A549 treated with GW870086 at 1 μM for 4 hours (cell line): ENCODE data around the gene FAM3D. TPM values are rescaled to one million over a fixed set of nuclear protein-coding genes. Genes with fewer than 3 reads are reported as not detected.

Experiments
- total RNA-seq: library from RNA; stranded (reverse); fragments of 200-300 nt; extraction: Qiagen RNA extraction; gene quantifications from 5 replicates; pipeline ENCODE4 v1.2.3, GENCODE V29; 2022; ENCODE audit warnings: low read depth

The FAM3D gene
- total RNA-seq: not detected in 5 replicates

GRCh38 chr3:58666683-58667082, at the start of gene FAM3D:
Gene FAM3D, minus strand, starts transcription at chr3:58666774. Its CDS starts 11,211 bp downstream, at chr3:58655563.

Other genes starting within 250 kb of the FAM3D start
- 56.4 to 64.2 TPM (median 59.9 TPM) in 5 replicates for gene PDHB, start 232.9 kb downstream of the FAM3D start, total RNA-seq
- 6.1 to 9.1 TPM (median 8.6 TPM) in 5 replicates for gene KCTD6, start 174.7 kb downstream of the FAM3D start, total RNA-seq
- 6.9 to 11.0 TPM (median 9.1 TPM) in 5 replicates for gene ACOX2, start 129.6 kb downstream of the FAM3D start, total RNA-seq
- gene FAM107A, start 89.4 kb downstream of the FAM3D start, total RNA-seq: 0.08 to 0.21 TPM (median 0.13 TPM) in 5 replicates